HCT116 (cell line): Measurements from ENCODE around the gene KRT33B. TPM values are rescaled to one million over a fixed set of nuclear protein-coding genes. Genes with fewer than 3 reads are reported as not detected.
"Not testable (repeated sequence)": the region's sequence is repeated elsewhere in the genome, so short reads cannot be mapped to it uniquely, and the experiment has no call there.

Source experiments
- ATAC-seq: fragments of 200-7000 bp; cut with Tn5 transposase; 2 replicates; pipeline ENCODE4 v1.9.1; 2020; ENCODE audit warnings: mild to moderate bottlenecking, moderate library complexity
- BruUV-seq: library from RNA; stranded (reverse); fragments of 400-500 nt; replicated peaks from 2 replicates; lab custom pipeline; 2021; lab: Mats Ljungman, UMichigan
- CTCF ChIA-PET: fragments of 300-600 bp; sonication (Branson Sonifier 250); formaldehyde crosslinking; loops from one replicate; lab custom pipeline; 2021; ENCODE audit warnings: antibody characterized with exemption; lab: Charles Lee
- POLR2A ChIA-PET: fragments of 300-600, 350-600 bp; sonication (Branson Sonifier 250); formaldehyde crosslinking; loops from one replicate; lab custom pipeline; 2021; ENCODE audit warnings: antibody characterized with exemption; lab: Charles Lee
- RAD21 ChIA-PET, 2 experiments: fragments of 300-600 bp; sonication (Branson Sonifier 250); formaldehyde crosslinking; loops; one replicate each; lab custom pipeline; 2023; ENCODE audit warnings: low total read pairs in 2 of 2; ENCODE audit not compliant: uncharacterized antibody in 2 of 2, unreplicated experiment in 2 of 2, low non-redundant PET in 1 of 2; lab: Charles Lee
- DNase-seq: peaks from one replicate; pipeline ENCODE4 v3.0.0-alpha.2; 2010; ENCODE audit warnings: low read depth, low spot score
- H2AFZ ChIP-seq: fragments of 200-600 bp; shearing (Covaris generic), sonication (generic); 2 replicates; pipeline ENCODE4 v1.6.1; 2017; ENCODE audit warnings: low read depth, mixed run types, mixed read lengths, antibody characterized with exemption, low read length; ENCODE audit not compliant: poor library complexity, severe bottlenecking
- H3K27ac ChIP-seq: 2 replicates; pipeline ENCODE4 v1.5.1; 2012; ENCODE audit warnings: low read depth, low read length
- H3K27me3 ChIP-seq: fragments of 200-600 bp; sonication (generic); 2 replicates; pipeline ENCODE4 v1.6.1; 2016; ENCODE audit warnings: mixed run types, low read length, mixed read lengths; ENCODE audit not compliant: insufficient read depth
- H3K36me3 ChIP-seq, 2 experiments: fragments of 200-500 bp in 1 of 2; fragments of 200-600 bp in 1 of 2; sonication (Bioruptor generic) in 1 of 2; sonication (generic) in 1 of 2; 2 replicates each; pipeline versions ENCODE4 v1.5.1 to v1.6.1; 2014 to 2016; ENCODE audit warnings: low read length in 2 of 2, inconsistent platforms in 1 of 2, mixed read lengths in 1 of 2, mixed run types in 1 of 2; ENCODE audit not compliant: insufficient read depth in 2 of 2, control insufficient read depth in 1 of 2
- H3K4me1 ChIP-seq, 2 experiments: fragments of 200-600 bp in 1 of 2; sonication (generic) in 1 of 2; 2 replicates each; pipeline versions ENCODE4 v1.5.1 to v1.6.1; 2012 to 2017; ENCODE audit warnings: low read length in 2 of 2, inconsistent platforms in 1 of 2, mild to moderate bottlenecking in 1 of 2, mixed read lengths in 1 of 2, mixed run types in 1 of 2, moderate library complexity in 1 of 2; ENCODE audit not compliant: insufficient read depth in 2 of 2, control insufficient read depth in 1 of 2
- H3K4me2 ChIP-seq: fragments of 200-600 bp; sonication (generic); 2 replicates; pipeline ENCODE4 v1.6.1; 2017; ENCODE audit warnings: mixed run types, low read length, mixed read lengths
- H3K4me3 ChIP-seq, 2 experiments: fragments of 200-600 bp in 1 of 2; sonication (generic) in 1 of 2; replicated peaks in 1 of 2; 2 replicates each; pipeline ENCODE4 v1.5.1; 2011 to 2016; ENCODE audit warnings: low read length in 2 of 2, control low read depth in 1 of 2, low read depth in 1 of 2, mild to moderate bottlenecking in 1 of 2, mixed read lengths in 1 of 2, mixed run types in 1 of 2
- H3K79me2 ChIP-seq: fragments of 200-600 bp; sonication (generic); 2 replicates; pipeline ENCODE4 v1.6.1; 2017; ENCODE audit warnings: mild to moderate bottlenecking, mixed run types, low read length, moderate library complexity, mixed read lengths; ENCODE audit not compliant: insufficient read depth
- H3K9ac ChIP-seq: fragments of 200-600 bp; sonication (generic); 2 replicates; pipeline ENCODE4 v1.6.1; 2016; ENCODE audit warnings: low read length, mixed read lengths
- H3K9me2 ChIP-seq: fragments of 200-600 bp; sonication (generic), shearing (Covaris generic); 2 replicates; pipeline ENCODE4 v1.6.1; 2017; ENCODE audit warnings: mixed run types, mild to moderate bottlenecking, moderate library complexity; ENCODE audit not compliant: insufficient read depth
- H3K9me3 ChIP-seq, 2 experiments: fragments of 200-500 bp in 1 of 2; fragments of 200-600 bp in 1 of 2; sonication (Bioruptor generic) in 1 of 2; sonication (generic) in 1 of 2; 2 replicates each; pipeline ENCODE4 v1.6.1; 2014 to 2017; ENCODE audit warnings: low read length in 2 of 2, mixed read lengths in 2 of 2, inconsistent platforms in 1 of 2, low read depth in 1 of 2, mild to moderate bottlenecking in 1 of 2, mixed run types in 1 of 2, moderate library complexity in 1 of 2; ENCODE audit not compliant: control insufficient read depth in 1 of 2, insufficient read depth in 1 of 2
- H4K20me1 ChIP-seq: fragments of 200-600 bp; sonication (generic), shearing (Covaris generic); 2 replicates; pipeline ENCODE4 v1.6.1; 2017; ENCODE audit warnings: mixed run types, mild to moderate bottlenecking, moderate library complexity; ENCODE audit not compliant: insufficient read depth
- ELF1 ChIP-seq: IDR thresholded peaks from 2 replicates; pipeline ENCODE4 v1.6.1; 2012; ENCODE audit warnings: low read depth, borderline replicate concordance
- EZH2phosphoT487 ChIP-seq: fragments of 200-600 bp; IDR thresholded peaks from 2 replicates; pipeline ENCODE4 v1.6.1; 2018; ENCODE audit warnings: antibody characterized with exemption, borderline replicate concordance
- RAD21 ChIP-seq: IDR thresholded peaks from 2 replicates; pipeline ENCODE4 v1.6.1; 2012; ENCODE audit warnings: low read depth, mild to moderate bottlenecking
- YY1 ChIP-seq: IDR thresholded peaks from 2 replicates; pipeline ENCODE4 v1.6.1; 2011; ENCODE audit warnings: low read length, low read depth, moderate library complexity, mild to moderate bottlenecking; ENCODE audit not compliant: insufficient replicate concordance; ENCODE audit errors: extremely low read depth
- ZNF274 ChIP-seq: fragments of 200-500 bp; sonication (Bioruptor generic); IDR thresholded peaks from 2 replicates; pipeline ENCODE4 v1.6.1; 2014; ENCODE audit warnings: mild to moderate bottlenecking, low read depth, low read length, inconsistent platforms
- intact Hi-C: fragments of 100-400 bp; cut with micrococcal nuclease; formaldehyde crosslinking; loops from 2 replicates; pipeline ENCODE4 v1.10.0; 2022
- total RNA-seq: library from RNA; stranded (reverse); gene quantifications from one replicate; pipeline ENCODE4 v1.2.1, GENCODE V29; 2021; ENCODE audit not compliant: unreplicated experiment
- TF ChIP-seq, protein P1 (sequence below): IDR thresholded peaks from 2 replicates; pipeline ENCODE4 v1.6.1; 2012

KRT33B gene
- total RNA-seq, 1 experiment from 2014 or later = not detected

DNA sequence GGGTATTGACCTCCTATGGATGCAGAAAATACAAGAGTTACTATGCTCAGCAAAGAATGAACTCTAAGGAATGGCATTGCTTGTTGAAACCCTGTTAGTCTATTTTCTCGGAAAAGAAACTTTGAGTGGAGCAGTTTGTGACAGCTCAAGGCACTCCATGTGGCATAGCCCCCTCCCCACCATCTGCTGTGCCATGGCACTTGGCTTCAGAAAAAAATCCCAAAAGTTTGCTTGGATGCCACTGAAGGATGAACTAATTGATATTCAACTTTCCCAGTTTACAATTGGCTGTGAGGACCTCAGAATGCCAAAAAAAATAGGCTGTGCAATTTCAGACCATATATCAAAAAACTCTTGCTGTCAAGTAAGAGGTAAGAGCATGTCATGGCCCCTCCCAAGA, 26.0 kb upstream of the KRT33B start:
- Histone ChIP-seq H3K27me3 (no peaks in the 10 kb centered on the region), H3K79me2 (no peaks in the 10 kb centered on the region), H4K20me1 (no peaks in the 10 kb centered on the region), H3K4me3 (no peak overlapping the region), H3K4me2 (no peak overlapping the region), H2AFZ (no peak overlapping the region), H3K27ac (no peak overlapping the region), H3K9ac (no peak overlapping the region), H3K4me1 (peaks cover 6 to 32% of the 10 kb centered on the region in 2 experiments; a peak in 3 of 4 replicates), H3K36me3 (no peaks in the 10 kb centered on the region), H3K9me2 (no peaks in the 10 kb centered on the region), H3K9me3 (peaks cover 0 to 5% of the 10 kb centered on the region in 2 experiments; a peak in 1 of 4 replicates)
- no TSS peak for BruUV-seq
- no peak for ATAC-seq
- CTCF ChIA-PET = no interaction called here
- RAD21 ChIA-PET = no interaction called here
- no peak for DNase-seq
- POLR2A ChIA-PET = no interaction called here
- intact Hi-C loops = no loop called here
- TF ChIP-seq, protein P1, sequence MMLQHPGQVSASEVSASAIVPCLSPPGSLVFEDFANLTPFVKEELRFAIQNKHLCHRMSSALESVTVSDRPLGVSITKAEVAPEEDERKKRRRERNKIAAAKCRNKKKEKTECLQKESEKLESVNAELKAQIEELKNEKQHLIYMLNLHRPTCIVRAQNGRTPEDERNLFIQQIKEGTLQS = no peak
- TF ChIP-seq RAD21 = no peak
- TF ChIP-seq EZH2phosphoT487 = no peak
- no peak for TF ChIP-seq ZNF274
- no peak for TF ChIP-seq YY1
- no peak for TF ChIP-seq ELF1

DNA sequence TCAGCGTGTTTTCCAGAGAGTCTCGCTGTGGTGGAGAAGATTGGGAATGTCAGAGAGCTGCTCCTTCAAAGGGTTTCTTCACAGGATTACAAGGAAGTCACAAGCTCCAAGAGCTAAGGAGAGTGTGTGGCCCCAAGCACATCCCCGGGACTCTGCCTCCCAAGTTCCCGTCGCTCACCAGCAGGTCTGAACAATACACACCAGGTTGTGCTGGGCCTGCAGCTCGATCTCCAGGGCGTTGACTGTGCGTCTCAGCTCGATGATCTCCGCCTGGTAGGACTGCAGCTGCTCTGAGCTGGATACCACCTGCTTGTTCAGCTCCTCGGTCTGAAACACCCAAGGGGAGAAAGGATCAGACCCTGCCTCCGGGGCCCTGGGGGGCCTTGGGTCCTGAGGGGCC, 25.4 kb upstream of the KRT33B start:
- POLR2A ChIA-PET, H3K79me2 ChIP-seq, intact Hi-C loops, RAD21 ChIA-PET, BruUV-seq, H3K9ac ChIP-seq, H2AFZ ChIP-seq, H3K9me3 ChIP-seq, DNase-seq, H3K4me2 ChIP-seq, H3K27me3 ChIP-seq, H3K27ac ChIP-seq, ATAC-seq, H3K36me3 ChIP-seq, CTCF ChIA-PET, H4K20me1 ChIP-seq, H3K9me2 ChIP-seq, H3K4me3 ChIP-seq: not testable (repeated sequence)
- H3K4me1 ChIP-seq = peaks cover 4 to 27% of the 10 kb centered on the region in 2 experiments; a peak in 3 of 4 replicates
